B cell (primary cell): ENCODE data around the gene CNPPD1. TPM values are rescaled to one million over a fixed set of nuclear protein-coding genes. Genes with fewer than 3 reads are reported as not detected.

Experiments
- ATAC-seq: fragments of 200-7000 bp; cut with Tn5 transposase; one replicate; pipeline ENCODE4 v1.10.0; 2021; ENCODE audit warnings: low read depth, mild to moderate bottlenecking, moderate number of reproducible peaks, moderate library complexity
- CTCF ChIA-PET: fragments of 350-600 bp; sonication (Branson Sonifier 250); formaldehyde crosslinking; loops from one replicate; lab custom pipeline; 2021; ENCODE audit warnings: antibody characterized with exemption, inconsistent platforms; lab: Charles Lee
- POLR2A ChIA-PET: fragments of 350-600 bp; sonication (Branson Sonifier 250); formaldehyde crosslinking; loops from one replicate; lab custom pipeline; 2021; ENCODE audit warnings: antibody characterized with exemption; lab: Charles Lee
- DNase-seq: peaks from one replicate; pipeline ENCODE4 v3.0.0; 2013
- H2AFZ ChIP-seq: 2 replicates; pipeline ENCODE4 v1.6.1; 2012; ENCODE audit warnings: mild to moderate bottlenecking, low read depth, low read length; ENCODE audit not compliant: insufficient read depth, poor library complexity, severe bottlenecking
- H3K27ac ChIP-seq, 2 donors: 1 replicate in 1 of 2; 2 replicates in 1 of 2; pipeline ENCODE4 v1.5.1; 2012 to 2013; ENCODE audit warnings: low read length in 2 of 2, mild to moderate bottlenecking in 2 of 2, moderate library complexity in 1 of 2
- H3K27me3 ChIP-seq, 4 experiments: fragments of 200-600 bp in 1 of 4; sonication (generic) in 1 of 4; replicated peaks in 1 of 4; 1 replicate in 2 of 4; 2 replicates in 2 of 4; pipeline versions ENCODE4 v1.6.1 to v1.7.0; 2013 to 2016; ENCODE audit warnings: low read length in 3 of 4, mild to moderate bottlenecking in 2 of 4, mixed read lengths in 1 of 4, moderate library complexity in 1 of 4; ENCODE audit not compliant: insufficient read depth in 4 of 4, control insufficient read depth in 3 of 4; ENCODE audit errors: control extremely low read depth in 1 of 4
- H3K36me3 ChIP-seq, 2 experiments: replicated peaks in 1 of 2; 1 replicate in 1 of 2; 2 replicates in 1 of 2; pipeline versions ENCODE4 v1.6.1 to v1.7.1; 2013; ENCODE audit warnings: low read length in 1 of 2; ENCODE audit not compliant: insufficient read depth in 2 of 2, control insufficient read depth in 1 of 2; ENCODE audit errors: control extremely low read depth in 1 of 2, extremely low read depth in 1 of 2
- H3K4me1 ChIP-seq, 2 donors: fragments of 200-600 bp in 1 of 2; sonication (generic) in 1 of 2; 1 replicate in 1 of 2; 2 replicates in 1 of 2; pipeline versions ENCODE4 v1.5.1 to v1.6.1; 2013 to 2017; ENCODE audit warnings: low read length in 2 of 2; ENCODE audit not compliant: control insufficient read depth in 2 of 2, insufficient read depth in 2 of 2
- H3K4me2 ChIP-seq: replicated peaks from 2 replicates; pipeline ENCODE3; 2012; ENCODE audit warnings: mild to moderate bottlenecking, low read depth, low read length; ENCODE audit not compliant: poor library complexity, severe bottlenecking
- H3K4me3 ChIP-seq, 5 experiments: fragments of 200-600 bp in 1 of 5; sonication (generic) in 1 of 5; 1 replicate in 3 of 5; 2 replicates in 2 of 5; pipeline versions ENCODE4 v1.5.1 to v1.7.0; 2011 to 2016; ENCODE audit warnings: low read length in 4 of 5, mild to moderate bottlenecking in 4 of 5, low read depth in 2 of 5, control low read depth in 1 of 5, moderate library complexity in 1 of 5; ENCODE audit not compliant: insufficient read depth in 1 of 5; ENCODE audit errors: control extremely low read depth in 1 of 5, extremely low read depth in 1 of 5
- H3K79me2 ChIP-seq: fragments of 200-600 bp; sonication (generic); one replicate; pipeline ENCODE4 v1.6.0; 2016; ENCODE audit warnings: low read length; ENCODE audit not compliant: control insufficient read depth, insufficient read depth
- H3K9ac ChIP-seq: fragments of 200-600 bp; sonication (generic); 2 replicates; pipeline ENCODE4 v1.6.1; 2017; ENCODE audit warnings: mild to moderate bottlenecking, low read length, moderate library complexity
- H3K9me3 ChIP-seq, 3 donors: one replicate each; pipeline versions ENCODE4 v1.6.1 to v1.7.1; 2013; ENCODE audit warnings: low read length in 2 of 3; ENCODE audit not compliant: control insufficient read depth in 2 of 3, insufficient read depth in 1 of 3; ENCODE audit errors: control extremely low read depth in 1 of 3
- H4K20me1 ChIP-seq: 2 replicates; pipeline ENCODE4 v1.6.0; 2012; ENCODE audit warnings: mild to moderate bottlenecking, low read length; ENCODE audit not compliant: insufficient read depth, control insufficient read depth, poor library complexity, severe bottlenecking
- H3K27ac Mint-ChIP-seq: one replicate; pipeline ENCODE4 v1.8.0; 2021; ENCODE audit warnings: mixed read lengths
- H3K27me3 Mint-ChIP-seq: one replicate; pipeline ENCODE4 v1.8.0; 2021; ENCODE audit warnings: mixed read lengths
- H3K4me1 Mint-ChIP-seq: one replicate; pipeline ENCODE4 v1.8.0; 2021; ENCODE audit warnings: mixed read lengths
- H3K4me3 Mint-ChIP-seq: one replicate; pipeline ENCODE4 v1.8.0; 2021; ENCODE audit warnings: mixed read lengths
- H3K9me3 Mint-ChIP-seq: one replicate; pipeline ENCODE4 v1.8.0; 2022; ENCODE audit warnings: mixed read lengths; ENCODE audit not compliant: insufficient read depth
- EZH2 ChIP-seq: IDR thresholded peaks from 2 replicates; pipeline ENCODE4 v1.6.1; 2012; ENCODE audit warnings: borderline replicate concordance, low read depth, mild to moderate bottlenecking, moderate library complexity, low read length; ENCODE audit not compliant: insufficient read depth, poor library complexity, severe bottlenecking
- WGBS: methylation state at CpG from one replicate; pipeline ENCODE4 v1.1.5; 2013; ENCODE audit warnings: missing lambda C conversion rate; ENCODE audit not compliant: insufficient coverage; 5-methylcytosine and 5-hydroxymethylcytosine counted together
- intact Hi-C: fragments of 100-400 bp; cut with micrococcal nuclease; formaldehyde crosslinking; loops from one replicate; pipeline ENCODE4 v1.10.0; 2022
- polyA plus RNA-seq: library from polyadenylated mRNA; depleted of rRNA; stranded (reverse); fragments of >200 nt; gene quantifications from 2 replicates; pipeline ENCODE4 v1.2.3, GENCODE V29; 2012
- total RNA-seq, 2 donors: library from RNA; stranded (reverse); fragments of 120-200 nt in 1 of 2; gene quantifications; 1 replicate in 1 of 2; 2 replicates in 1 of 2; pipeline versions ENCODE4 v1.2.3 to v1.2.4, GENCODE V29; 2013 to 2022
- TF ChIP-seq, protein P1 (sequence below): fragments of 200-600 bp; IDR thresholded peaks from one replicate; pipeline ENCODE4 v1.8.0; 2022; ENCODE audit warnings: antibody characterized with exemption, mild to moderate bottlenecking

CNPPD1 gene
- total and polyA plus RNA-seq, 2 donors (not counting 1 experiment from before 2014, with no cell fraction given): 150 to 159 TPM

GRCh38 chr2:219126555-219126954, 50.2 kb downstream of the CNPPD1 start:
- peaks cover 40% of the 10 kb centered on the region for H4K20me1 ChIP-seq
- TF ChIP-seq, protein P1, sequence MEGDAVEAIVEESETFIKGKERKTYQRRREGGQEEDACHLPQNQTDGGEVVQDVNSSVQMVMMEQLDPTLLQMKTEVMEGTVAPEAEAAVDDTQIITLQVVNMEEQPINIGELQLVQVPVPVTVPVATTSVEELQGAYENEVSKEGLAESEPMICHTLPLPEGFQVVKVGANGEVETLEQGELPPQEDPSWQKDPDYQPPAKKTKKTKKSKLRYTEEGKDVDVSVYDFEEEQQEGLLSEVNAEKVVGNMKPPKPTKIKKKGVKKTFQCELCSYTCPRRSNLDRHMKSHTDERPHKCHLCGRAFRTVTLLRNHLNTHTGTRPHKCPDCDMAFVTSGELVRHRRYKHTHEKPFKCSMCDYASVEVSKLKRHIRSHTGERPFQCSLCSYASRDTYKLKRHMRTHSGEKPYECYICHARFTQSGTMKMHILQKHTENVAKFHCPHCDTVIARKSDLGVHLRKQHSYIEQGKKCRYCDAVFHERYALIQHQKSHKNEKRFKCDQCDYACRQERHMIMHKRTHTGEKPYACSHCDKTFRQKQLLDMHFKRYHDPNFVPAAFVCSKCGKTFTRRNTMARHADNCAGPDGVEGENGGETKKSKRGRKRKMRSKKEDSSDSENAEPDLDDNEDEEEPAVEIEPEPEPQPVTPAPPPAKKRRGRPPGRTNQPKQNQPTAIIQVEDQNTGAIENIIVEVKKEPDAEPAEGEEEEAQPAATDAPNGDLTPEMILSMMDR: no peak
- no peak for TF ChIP-seq EZH2
- intact Hi-C loops: no loop called here
- H3K9me3 ChIP-seq: no peaks in the 10 kb centered on the region
- Mint-ChIP-seq H3K27ac (no peak overlapping the region), H3K27me3 (no peaks in the 10 kb centered on the region), H3K9me3 (no peaks in the 10 kb centered on the region), H3K4me1 (peaks cover 2% of the 10 kb centered on the region), H3K4me3 (no peak overlapping the region)
- CTCF ChIA-PET: no interaction called here
- no peak overlapping the region for H2AFZ ChIP-seq
- H3K79me2 ChIP-seq: peaks cover 12% of the 10 kb centered on the region
- no peaks in the 10 kb centered on the region for H3K4me1 ChIP-seq
- DNase-seq: no peak
- no peak overlapping the region for H3K9ac ChIP-seq
- H3K36me3 ChIP-seq: peaks cover 0 to 15% of the 10 kb centered on the region in 2 experiments
- WGBS: 89% methylated on average over 2 of the region's 3 CpGs
- H3K4me3 ChIP-seq: no peak overlapping the region
- H3K27me3 ChIP-seq: no peaks in the 10 kb centered on the region
- no peak for ATAC-seq
- POLR2A ChIA-PET: interaction anchor here (0.6 kb wide), 1 partner anchor 134 kb away, joined by 3 read pairs; no protein-coding TSS in a partner anchor
- no peak overlapping the region for H3K27ac ChIP-seq
- H3K4me2 ChIP-seq: no peak overlapping the region

GRCh38 chr2:219125886-219126270, 50.8 kb downstream of the CNPPD1 start:
- Histone ChIP-seq H2AFZ (no peak overlapping the region), H3K4me3 (no peak overlapping the region), H3K36me3 (peaks cover 0 to 15% of the 10 kb centered on the region in 2 experiments), H3K79me2 (peaks cover 12% of the 10 kb centered on the region), H3K4me2 (no peak overlapping the region), H3K4me1 (no peaks in the 10 kb centered on the region), H3K9me3 (no peaks in the 10 kb centered on the region), H4K20me1 (peaks cover 40% of the 10 kb centered on the region), H3K27me3 (no peaks in the 10 kb centered on the region), H3K9ac (no peak overlapping the region), H3K27ac (no peak overlapping the region)
- no peak overlapping the region for H3K4me3 Mint-ChIP-seq
- intact Hi-C loops: no loop called here
- CTCF ChIA-PET: interaction anchor here (0.8 kb wide), 1 partner anchor 68 kb away, joined by 3 read pairs; no protein-coding TSS in a partner anchor
- no peaks in the 10 kb centered on the region for H3K9me3 Mint-ChIP-seq
- no CpG with 5 or more reads among the region's 1 CpG for WGBS
- H3K27ac Mint-ChIP-seq: no peak overlapping the region
- TF ChIP-seq EZH2: no peak
- TF ChIP-seq, protein P1: no peak
- DNase-seq: no peak
- peaks cover 2% of the 10 kb centered on the region for H3K4me1 Mint-ChIP-seq
- H3K27me3 Mint-ChIP-seq: no peaks in the 10 kb centered on the region
- POLR2A ChIA-PET: interaction anchor here (0.6 kb wide), 1 partner anchor 135 kb away, joined by 3 read pairs; no protein-coding TSS in a partner anchor
- no peak for ATAC-seq
